Tibial nerve (tissue), 4 donors: Measurements from ENCODE around the gene NFIA. TPM values are rescaled to one million over a fixed set of nuclear protein-coding genes. Genes with fewer than 3 reads are reported as not detected.

Experiments
- DNase-seq, 2 donors: peaks; one replicate each; pipeline ENCODE4 v3.0.0-alpha.2; 2019; ENCODE audit warnings: low spot score in 2 of 2
- H3K27ac ChIP-seq, 4 donors: fragments of 200-600 bp; sonication (generic) in 3 of 4; one replicate each; pipeline ENCODE4 v1.5.1; 2017 to 2019; ENCODE audit warnings: mild to moderate bottlenecking in 1 of 4
- H3K27me3 ChIP-seq, 2 donors: fragments of 200-600 bp; sonication (generic) in 1 of 2; one replicate each; pipeline versions ENCODE4 v1.5.1 to v1.6.0; 2017 to 2019
- H3K36me3 ChIP-seq, 3 donors: fragments of 200-600 bp; sonication (generic); one replicate each; pipeline ENCODE4 v1.5.1; 2018 to 2019
- H3K4me1 ChIP-seq, 4 donors: fragments of 200-600 bp; sonication (generic) in 3 of 4; one replicate each; pipeline ENCODE4 v1.5.1; 2017 to 2019
- H3K4me3 ChIP-seq, 4 donors: fragments of 200-600 bp; sonication (generic) in 3 of 4; one replicate each; pipeline ENCODE4 v1.5.1; 2017 to 2019; ENCODE audit warnings: mild to moderate bottlenecking in 1 of 4, moderate library complexity in 1 of 4
- H3K9me3 ChIP-seq, 4 donors: fragments of 200-600 bp; sonication (generic) in 3 of 4; one replicate each; pipeline ENCODE4 v1.5.1; 2017 to 2019
- CTCF ChIP-seq, 5 experiments: fragments of 200-600 bp in 3 of 5; fragments of 450-650 bp in 2 of 5; sonication (generic) in 3 of 5; IDR thresholded peaks; one replicate each; pipeline ENCODE4 v1.5.1; 2016 to 2019; ENCODE audit warnings: antibody characterized with exemption in 5 of 5, mild to moderate bottlenecking in 3 of 5, moderate library complexity in 2 of 5
- EP300 ChIP-seq, 2 donors: sonication (generic); formaldehyde crosslinking; IDR thresholded peaks; one replicate each; pipeline ENCODE4 v1.6.1; 2017; ENCODE audit warnings: antibody characterized with exemption in 2 of 2, mild to moderate bottlenecking in 1 of 2
- POLR2A ChIP-seq, 2 donors: fragments of 450-650 bp; IDR thresholded peaks; one replicate each; pipeline ENCODE4 v1.6.1; 2017; ENCODE audit warnings: antibody characterized with exemption in 2 of 2, mild to moderate bottlenecking in 2 of 2, moderate library complexity in 2 of 2
- WGBS, 2 donors: methylation state at CpG; one replicate each; pipeline ENCODE4 v1.1.5; 2018; 5-methylcytosine and 5-hydroxymethylcytosine counted together
- total RNA-seq, 4 donors: library from RNA; depleted of rRNA; stranded (reverse); fragments of >200 nt; gene quantifications; one replicate each; pipeline ENCODE4 v1.1.0, GENCODE V29; 2016

The NFIA gene
- total RNA-seq, 4 donors from 2014 or later: 71.2 to 81.4 (median 75.7) TPM

- DNase-seq: no peak
- no peaks in the 10 kb centered on the region for H3K36me3 ChIP-seq
- H3K4me1 ChIP-seq: peaks cover 0 to 57% (median 4%) of the 10 kb centered on the region in 4 donors
- no peak overlapping the region for H3K4me3 ChIP-seq
- TF ChIP-seq EP300 (IDR thresholded peaks at IDR 0.05) (no peak), POLR2A (IDR thresholded peaks at IDR 0.05) (no peak), CTCF (IDR thresholded peaks at IDR 0.05) (no peak)
- H3K27ac ChIP-seq: no peak overlapping the region
- H3K9me3 ChIP-seq: no peaks in the 10 kb centered on the region
- WGBS, 2 donors: 97% methylated on average over 12 of the region's 12 CpGs
- H3K27me3 ChIP-seq: no peaks in the 10 kb centered on the region
These were observed 131.1 kb downstream of the NFIA start for GRCh38 chr1:61213245-61214011.

- H3K27ac ChIP-seq: no peak overlapping the region
- H3K4me1 ChIP-seq: peaks cover 0 to 45% (median 3%) of the 10 kb centered on the region in 4 donors
- DNase-seq: no peak
- H3K27me3 ChIP-seq: no peaks in the 10 kb centered on the region
- TF ChIP-seq CTCF (IDR thresholded peaks at IDR 0.05) (no peak), POLR2A (IDR thresholded peaks at IDR 0.05) (no peak), EP300 (IDR thresholded peaks at IDR 0.05) (no peak)
- H3K4me3 ChIP-seq: no peak overlapping the region
- H3K36me3 ChIP-seq: no peaks in the 10 kb centered on the region
- WGBS, 2 donors: 83 to 88% methylated on average over 2 of the region's 2 CpGs
- no peaks in the 10 kb centered on the region for H3K9me3 ChIP-seq
These were observed 132.8 kb downstream of the NFIA start for GRCh38 chr1:61215119-61215518.

- Histone ChIP-seq H3K27me3 (no peaks in the 10 kb centered on the region), H3K27ac (no peak overlapping the region), H3K9me3 (no peaks in the 10 kb centered on the region), H3K36me3 (no peaks in the 10 kb centered on the region), H3K4me3 (no peak overlapping the region), H3K4me1 (peaks cover 0 to 45% (median 6%) of the 10 kb centered on the region in 4 donors)
- 82 to 85% methylated on average over 6 of the region's 6 CpGs for WGBS, 2 donors
- DNase-seq: no peak
- TF ChIP-seq CTCF (IDR thresholded peaks at IDR 0.05) (no peak), EP300 (IDR thresholded peaks at IDR 0.05) (no peak), POLR2A (IDR thresholded peaks at IDR 0.05) (no peak)
These were observed 133.4 kb downstream of the NFIA start for GRCh38 chr1:61215676-61216289.

- no peak for DNase-seq
- H3K4me1 ChIP-seq: peaks cover 0 to 65% (median 9%) of the 10 kb centered on the region in 4 donors
- no peaks in the 10 kb centered on the region for H3K9me3 ChIP-seq
- 41 to 47% methylated on average over 2 of the region's 2 CpGs for WGBS, 2 donors
- TF ChIP-seq EP300 (IDR thresholded peaks at IDR 0.05) (no peak), POLR2A (IDR thresholded peaks at IDR 0.05) (no peak), CTCF (IDR thresholded peaks at IDR 0.05) (no peak)
- no peaks in the 10 kb centered on the region for H3K27me3 ChIP-seq
- no peak overlapping the region for H3K4me3 ChIP-seq
- H3K27ac ChIP-seq: no peak overlapping the region
- no peaks in the 10 kb centered on the region for H3K36me3 ChIP-seq
These were observed 138.2 kb downstream of the NFIA start for GRCh38 chr1:61220536-61220935.

GRCh38 chr1:61221642-61222041, 139.3 kb downstream of the NFIA start:
- no peaks in the 10 kb centered on the region for H3K27me3 ChIP-seq
- TF ChIP-seq CTCF (IDR thresholded peaks at IDR 0.05) (no peak), EP300 (IDR thresholded peaks at IDR 0.05) (peak in 1 of 2 donors; percentile 66)
- H3K36me3 ChIP-seq: no peaks in the 10 kb centered on the region
- peak overlapping the region in 1 of 4 donors; percentile 11 for H3K4me3 ChIP-seq
- DNase-seq: no peak
- no peaks in the 10 kb centered on the region for H3K9me3 ChIP-seq
- peak overlapping the region; percentile 7 to 79 (median 46) for H3K27ac ChIP-seq
- WGBS, 2 donors: 29 to 32% methylated on average over 4 of the region's 4 CpGs
- H3K4me1 ChIP-seq: peaks cover 0 to 71% (median 8%) of the 10 kb centered on the region in 4 donors
